ENCODE measurements around the gene TMEFF1.

The TMEFF1 gene

DNA sequence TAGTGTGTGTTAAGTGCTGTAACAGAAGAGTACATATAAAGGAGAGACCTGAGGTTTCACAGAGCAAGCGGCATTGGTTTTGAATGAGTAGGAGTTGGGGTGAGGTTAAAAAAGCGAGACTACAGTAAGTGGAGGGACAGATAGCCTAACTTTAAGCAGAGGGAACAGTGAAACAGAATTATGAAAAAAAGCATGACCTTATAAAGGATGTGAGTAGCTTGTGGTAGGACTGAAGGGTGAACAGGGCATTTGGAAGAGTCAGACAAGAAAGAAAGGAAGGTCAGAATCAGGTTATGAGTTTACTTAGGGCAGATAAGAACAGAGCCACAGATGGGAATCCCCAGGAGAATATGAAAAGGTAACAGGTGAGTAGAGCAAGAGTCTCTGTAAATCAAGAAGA lies 23.5 kb upstream of the TMEFF1 start:
- no peak for DNase-seq (ENCODE audit: low read depth)
- H3K4me3 ChIP-seq (ENCODE audit: low read length), result no peak overlapping the region
- TF ChIP-seq CTCF (conservative IDR thresholded peaks at IDR 0.05; ENCODE audit: low read length), result no peak

- no peak overlapping the region for H3K4me3 ChIP-seq (ENCODE audit: low read length)
Observed at GRCh38 chr9:100452894-100453293, 20.1 kb upstream of the TMEFF1 start.

DNA sequence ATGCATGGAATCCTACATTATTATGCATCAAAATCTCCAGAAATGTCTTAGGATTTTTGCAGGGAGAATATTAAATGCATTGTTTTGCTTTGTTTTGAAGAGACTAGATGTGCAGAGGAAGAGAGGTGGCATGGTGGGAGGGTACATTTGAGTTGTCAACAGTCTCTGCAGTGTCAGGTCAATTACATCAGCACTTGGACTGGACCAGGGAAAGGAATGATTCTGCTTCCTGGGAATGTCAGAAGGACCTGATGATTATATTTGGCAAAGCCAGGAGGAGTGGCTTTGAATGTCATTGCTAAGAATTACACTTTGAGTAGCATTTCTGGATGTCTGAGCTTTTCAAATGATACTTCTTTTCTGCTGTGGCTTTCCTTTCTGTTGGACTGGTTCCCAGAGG lies 17.5 kb upstream of the TMEFF1 start:
- no peak for TF ChIP-seq CTCF (conservative IDR thresholded peaks at IDR 0.05; ENCODE audit: low read length)
- H3K4me3 ChIP-seq (ENCODE audit: low read length), result no peak overlapping the region
- DNase-seq (ENCODE audit: low read depth), result peak; percentile 68

More at GRCh38 chr9:100452894-100453293, 20.1 kb upstream of the TMEFF1 start:
- TF ChIP-seq CTCF (conservative IDR thresholded peaks at IDR 0.05; ENCODE audit: low read length), result no peak
- no peak for DNase-seq (ENCODE audit: low read depth)

DNA sequence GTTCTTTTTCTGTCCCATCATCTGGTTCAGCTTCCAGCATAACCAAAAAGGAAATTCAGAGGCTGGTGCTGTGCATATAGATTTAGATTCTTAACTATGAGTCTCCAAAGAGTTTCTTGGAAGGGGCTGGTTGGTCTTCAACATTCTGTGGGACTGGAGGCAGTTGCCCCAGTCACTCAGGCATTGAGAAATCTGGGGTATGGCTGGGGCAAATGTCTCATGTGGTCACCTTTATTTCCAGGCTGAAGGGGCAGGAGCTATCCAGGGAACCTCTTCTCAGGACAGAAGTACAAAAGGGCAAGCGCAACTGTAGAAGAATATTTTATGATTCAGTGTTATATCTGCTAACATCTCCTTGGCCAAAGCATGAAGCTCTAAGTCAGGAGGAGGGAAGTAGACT lies 15.4 kb upstream of the TMEFF1 start:
- DNase-seq (ENCODE audit: low read depth), result no peak
- no peak for TF ChIP-seq CTCF (conservative IDR thresholded peaks at IDR 0.05; ENCODE audit: low read length)
- no peak overlapping the region for H3K4me3 ChIP-seq (ENCODE audit: low read length)

DNA sequence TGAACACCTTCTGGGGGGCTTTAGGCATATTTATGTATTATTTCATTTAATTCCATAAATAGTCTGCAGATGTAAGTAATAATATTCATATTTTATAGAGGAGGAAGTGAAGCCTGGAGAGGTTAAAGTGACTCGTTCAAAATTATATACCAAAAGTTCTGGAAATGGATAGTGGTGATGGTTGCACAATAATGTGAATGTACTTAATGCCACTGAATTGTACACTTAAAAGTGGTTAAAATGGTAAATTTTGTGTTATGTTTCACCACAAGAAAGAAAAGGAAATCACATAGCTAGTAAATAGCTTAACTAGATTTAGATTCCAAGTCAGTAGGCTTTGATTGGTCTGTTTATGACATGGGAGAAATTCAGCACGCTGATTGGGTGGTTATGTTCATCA lies 13.0 kb upstream of the TMEFF1 start:
- no peak overlapping the region for H3K4me3 ChIP-seq (ENCODE audit: low read length)
- no peak for DNase-seq (ENCODE audit: low read depth)
- TF ChIP-seq CTCF (conservative IDR thresholded peaks at IDR 0.05; ENCODE audit: low read length), result no peak

DNA sequence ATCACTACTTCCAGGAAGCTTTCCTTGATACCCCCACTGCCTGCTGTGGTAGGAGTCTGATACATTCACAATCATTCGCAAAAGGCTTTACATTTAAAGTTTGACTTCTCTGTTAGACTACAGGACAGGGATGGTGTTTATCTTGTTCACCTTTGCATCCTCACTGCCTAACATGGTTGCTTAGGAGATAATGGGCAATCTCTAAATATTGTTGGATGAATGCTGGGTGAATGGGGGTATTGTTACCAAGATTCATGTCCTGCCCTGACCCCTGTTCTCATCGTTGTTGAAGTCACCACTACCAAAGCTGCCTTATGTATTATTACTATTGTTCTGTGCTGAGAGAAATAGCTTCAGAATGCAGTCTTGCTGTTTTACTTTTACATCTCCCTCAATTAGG lies 7.7 kb upstream of the TMEFF1 start:
- no peak for DNase-seq (ENCODE audit: low read depth)
- H3K4me3 ChIP-seq (ENCODE audit: low read length), result no peak overlapping the region
- TF ChIP-seq CTCF (conservative IDR thresholded peaks at IDR 0.05; ENCODE audit: low read length), result no peak

DNA sequence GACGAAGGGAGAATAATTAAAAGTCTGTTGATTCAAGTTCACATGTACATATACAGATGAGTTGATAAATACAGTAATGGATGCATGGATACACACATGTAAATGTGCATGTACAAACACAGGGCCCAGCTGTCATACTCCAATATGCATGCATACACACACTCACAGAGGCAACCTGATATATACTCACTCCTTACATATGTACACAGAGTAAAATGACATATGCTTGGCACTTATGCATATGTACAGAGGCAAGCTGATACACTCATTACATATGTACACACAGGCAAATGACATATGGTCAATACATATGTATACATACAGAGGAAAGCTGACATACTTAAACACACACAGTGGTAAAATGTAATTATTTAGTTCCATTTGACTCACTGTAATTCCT lies 7.2 kb upstream of the TMEFF1 start:
- H3K4me3 ChIP-seq (ENCODE audit: low read length), result no peak overlapping the region
- DNase-seq (ENCODE audit: low read depth), result no peak
- no peak for TF ChIP-seq CTCF (conservative IDR thresholded peaks at IDR 0.05; ENCODE audit: low read length)

Measured in AG10803 (cell line).